Epithelial cell of proximal tubule (primary cell): ENCODE data around the gene LAMC2. TPM values are rescaled to one million over a fixed set of nuclear protein-coding genes. Genes with fewer than 3 reads are reported as not detected.
"Not testable (repeated sequence)": the region's sequence is repeated elsewhere in the genome, so short reads cannot be mapped to it uniquely, and the experiment has no call there.

Experiments used
- DNase-seq: peaks from one replicate; pipeline ENCODE4 v3.0.0-alpha.2; 2011; ENCODE audit warnings: low read depth
- H3K4me3 ChIP-seq: 2 replicates; pipeline ENCODE4 v1.5.1; 2011; ENCODE audit warnings: low read depth, mild to moderate bottlenecking, low read length
- CTCF ChIP-seq: conservative IDR thresholded peaks from 2 replicates; pipeline ENCODE4 v1.5.1; 2012; ENCODE audit warnings: low read depth, mild to moderate bottlenecking, low read length
- total RNA-seq: library from RNA; depleted of rRNA; stranded (reverse); fragments of >200 nt; gene quantifications from 2 replicates; pipeline ENCODE4 v1.2.3, GENCODE V29; 2015

LAMC2 gene
- total RNA-seq, 1 donor from 2014 or later: 382 TPM

GRCh38 chr1:183262628-183263200 lies 76.7 kb downstream of the LAMC2 start:
- no peak for DNase-seq
- no peak overlapping the region for H3K4me3 ChIP-seq
- TF ChIP-seq CTCF: no peak

GRCh38 chr1:183263886-183264602 lies 78.0 kb downstream of the LAMC2 start:
- no peak for TF ChIP-seq CTCF
- no peak for DNase-seq

GRCh38 chr1:183267646-183268431 lies 81.8 kb downstream of the LAMC2 start:
- no peak for DNase-seq
- H3K4me3 ChIP-seq: no peak overlapping the region
- TF ChIP-seq CTCF: no peak

More at GRCh38 chr1:183263886-183264602, 78.0 kb downstream of the LAMC2 start:
- no peak overlapping the region for H3K4me3 ChIP-seq

GRCh38 chr1:183270541-183271141 lies 84.6 kb downstream of the LAMC2 start:
- DNase-seq: no peak
- no peak for TF ChIP-seq CTCF
- H3K4me3 ChIP-seq: no peak overlapping the region

GRCh38 chr1:183272390-183272848 lies 86.4 kb downstream of the LAMC2 start:
- no peak overlapping the region for H3K4me3 ChIP-seq
- no peak for DNase-seq
- TF ChIP-seq CTCF: no peak

- no peak for DNase-seq
- H3K4me3 ChIP-seq: no peak overlapping the region
- no peak for TF ChIP-seq CTCF
Observed at GRCh38 chr1:183273300-183273699, 87.2 kb downstream of the LAMC2 start.

- not testable (repeated sequence) for H3K4me3 ChIP-seq, DNase-seq
Observed at GRCh38 chr1:183273984-183274383, 87.9 kb downstream of the LAMC2 start.
